ENCODE measurements around the gene BBIP1.

DNA sequence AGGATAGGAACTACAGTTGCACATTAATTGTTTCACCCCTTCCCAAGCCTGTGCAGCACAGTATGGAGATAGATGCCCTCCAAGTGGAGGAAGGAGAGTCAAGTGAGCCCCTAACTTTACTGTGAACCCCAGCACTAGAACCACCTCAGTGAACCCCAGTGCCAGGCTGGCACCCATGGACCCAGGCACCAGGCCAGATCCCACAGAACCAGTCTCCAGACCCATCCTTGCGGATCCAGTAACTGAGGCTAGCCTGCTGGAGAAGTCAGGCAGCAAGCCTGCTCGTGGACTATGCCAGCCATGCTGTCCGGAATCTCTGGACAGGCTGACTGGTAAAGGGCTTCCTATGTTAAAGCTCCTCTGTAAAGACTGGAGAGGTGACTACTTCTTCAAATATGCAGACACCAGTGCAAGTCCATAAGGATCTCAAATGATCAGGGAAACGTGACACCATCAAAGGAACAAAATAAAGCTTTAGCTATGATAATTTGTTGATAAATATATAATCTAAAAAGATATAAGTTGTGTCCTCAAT lies 28.1 kb upstream of the BBIP1 start:
- TF ChIP-seq, protein P1, sequence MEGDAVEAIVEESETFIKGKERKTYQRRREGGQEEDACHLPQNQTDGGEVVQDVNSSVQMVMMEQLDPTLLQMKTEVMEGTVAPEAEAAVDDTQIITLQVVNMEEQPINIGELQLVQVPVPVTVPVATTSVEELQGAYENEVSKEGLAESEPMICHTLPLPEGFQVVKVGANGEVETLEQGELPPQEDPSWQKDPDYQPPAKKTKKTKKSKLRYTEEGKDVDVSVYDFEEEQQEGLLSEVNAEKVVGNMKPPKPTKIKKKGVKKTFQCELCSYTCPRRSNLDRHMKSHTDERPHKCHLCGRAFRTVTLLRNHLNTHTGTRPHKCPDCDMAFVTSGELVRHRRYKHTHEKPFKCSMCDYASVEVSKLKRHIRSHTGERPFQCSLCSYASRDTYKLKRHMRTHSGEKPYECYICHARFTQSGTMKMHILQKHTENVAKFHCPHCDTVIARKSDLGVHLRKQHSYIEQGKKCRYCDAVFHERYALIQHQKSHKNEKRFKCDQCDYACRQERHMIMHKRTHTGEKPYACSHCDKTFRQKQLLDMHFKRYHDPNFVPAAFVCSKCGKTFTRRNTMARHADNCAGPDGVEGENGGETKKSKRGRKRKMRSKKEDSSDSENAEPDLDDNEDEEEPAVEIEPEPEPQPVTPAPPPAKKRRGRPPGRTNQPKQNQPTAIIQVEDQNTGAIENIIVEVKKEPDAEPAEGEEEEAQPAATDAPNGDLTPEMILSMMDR (IDR thresholded peaks at IDR 0.05; ENCODE audit: low read depth, low read length, poor library complexity, severe bottlenecking) = no peak
- TF ChIP-seq EZH2phosphoT487 (IDR thresholded peaks at IDR 0.05; ENCODE audit: borderline replicate concordance, low read length) = no peak
